ENCODE measurements around the gene CNTN4. TPM values are rescaled to one million over a fixed set of nuclear protein-coding genes. Genes with fewer than 3 reads are reported as not detected.

CNTN4 gene
- total and polyA plus RNA-seq, 4 donors: 1.2 to 3.8 (median 2.6) TPM

GRCh38 chr3:3085782-3086181 lies 987.1 kb downstream of the CNTN4 start:
- no peaks in the 10 kb centered on the region for H3K9me3 ChIP-seq (ENCODE audit: control insufficient read depth in 4 of 4, low read length in 3 of 4)
- H3K4me1 ChIP-seq (ENCODE audit: control insufficient read depth in 4 of 4, insufficient read depth in 4 of 4, low read length in 3 of 4): no peaks in the 10 kb centered on the region
- no peak overlapping the region for H3K4me3 ChIP-seq (ENCODE audit: low read depth in 1 of 3, low read length in 3 of 3)
- H3K27ac ChIP-seq (ENCODE audit: low read depth in 1 of 2, low read length in 2 of 2): no peak overlapping the region
- H3K36me3 ChIP-seq (ENCODE audit: control insufficient read depth in 4 of 4, insufficient read depth in 3 of 4, low read depth in 1 of 4, low read length in 3 of 4): no peaks in the 10 kb centered on the region
- 73% methylated on average over 6 of the region's 6 CpGs for WGBS
- no peak overlapping the region for H3K9ac ChIP-seq (ENCODE audit: low read depth in 1 of 2, low read length in 2 of 2)
- H3K27me3 ChIP-seq (ENCODE audit: control insufficient read depth in 4 of 4, insufficient read depth in 4 of 4, low read length in 3 of 4): no peaks in the 10 kb centered on the region
- no peak for DNase-seq (ENCODE audit: low spot score)
- TF ChIP-seq ATF3 (IDR thresholded peaks at IDR 0.05) (no peak), MAX (IDR thresholded peaks at IDR 0.05) (no peak), HNF4A (conservative IDR thresholded peaks at IDR 0.05) (no peak), YY1 (IDR thresholded peaks at IDR 0.05) (no peak), SP1 (IDR thresholded peaks at IDR 0.05) (no peak), NR2F2 (IDR thresholded peaks at IDR 0.05) (no peak), TAF1 (conservative IDR thresholded peaks at IDR 0.05) (no peak), ZBTB33 (IDR thresholded peaks at IDR 0.05) (no peak), JUND (IDR thresholded peaks at IDR 0.05) (no peak), GABPA (IDR thresholded peaks at IDR 0.05 in 1 of 2, conservative IDR thresholded peaks at IDR 0.05 in 1 of 2) (no peak), REST (IDR thresholded peaks at IDR 0.05) (no peak), RAD21 (IDR thresholded peaks at IDR 0.05) (no peak), RXRA (IDR thresholded peaks at IDR 0.05) (no peak), FOXA1 (IDR thresholded peaks at IDR 0.05) (no peak)

GRCh38 chr3:3086239-3086638 lies 987.6 kb downstream of the CNTN4 start:
- 60% methylated on average over 6 of the region's 6 CpGs for WGBS

More at GRCh38 chr3:3086239-3086638, 987.6 kb downstream of the CNTN4 start:
- DNase-seq (ENCODE audit: low spot score): no peak
- Histone ChIP-seq H3K36me3 (ENCODE audit: control insufficient read depth in 4 of 4, insufficient read depth in 3 of 4, low read depth in 1 of 4, low read length in 3 of 4) (no peaks in the 10 kb centered on the region), H3K4me1 (ENCODE audit: control insufficient read depth in 4 of 4, insufficient read depth in 4 of 4, low read length in 3 of 4) (no peaks in the 10 kb centered on the region), H3K9ac (ENCODE audit: low read depth in 1 of 2, low read length in 2 of 2) (no peak overlapping the region), H3K27me3 (ENCODE audit: control insufficient read depth in 4 of 4, insufficient read depth in 4 of 4, low read length in 3 of 4) (no peaks in the 10 kb centered on the region), H3K4me3 (ENCODE audit: low read depth in 1 of 3, low read length in 3 of 3) (no peak overlapping the region), H3K27ac (ENCODE audit: low read depth in 1 of 2, low read length in 2 of 2) (no peak overlapping the region), H3K9me3 (ENCODE audit: control insufficient read depth in 4 of 4, low read length in 3 of 4) (no peaks in the 10 kb centered on the region)
- TF ChIP-seq RAD21 (IDR thresholded peaks at IDR 0.05) (no peak), MAX (IDR thresholded peaks at IDR 0.05) (no peak), YY1 (IDR thresholded peaks at IDR 0.05) (no peak), FOXA1 (IDR thresholded peaks at IDR 0.05) (no peak), RXRA (IDR thresholded peaks at IDR 0.05) (no peak), FOXA2 (IDR thresholded peaks at IDR 0.05) (no peak), CTCF (IDR thresholded peaks at IDR 0.05; ENCODE audit: low read depth, low read length, missing input control) (no peak), SP1 (IDR thresholded peaks at IDR 0.05) (no peak), GABPA (IDR thresholded peaks at IDR 0.05 in 1 of 2, conservative IDR thresholded peaks at IDR 0.05 in 1 of 2) (no peak), HNF4G (IDR thresholded peaks at IDR 0.05) (no peak), ZBTB33 (IDR thresholded peaks at IDR 0.05) (no peak), NR2F2 (IDR thresholded peaks at IDR 0.05) (no peak), JUND (IDR thresholded peaks at IDR 0.05) (no peak), TAF1 (conservative IDR thresholded peaks at IDR 0.05) (no peak)

Data from liver (tissue), 9 donors.